22Rv1 (cell line): ENCODE results near the gene FILIP1L.

Experiments
- CTCF ChIP-seq: fragments of 450-650 bp; IDR thresholded peaks from 2 replicates; pipeline ENCODE4 v1.5.1; 2017; ENCODE audit warnings: mild to moderate bottlenecking
- ZFX ChIP-seq: fragments of 450-650 bp; IDR thresholded peaks from 2 replicates; pipeline ENCODE4 v1.6.1; 2017; ENCODE audit warnings: antibody characterized with exemption, borderline replicate concordance

- TF ChIP-seq CTCF: no peak
- TF ChIP-seq ZFX: no peak
Measured at GRCh38 chr3:100117093-100117492, 2.8 kb upstream of the FILIP1L start.
